ENCODE measurements around the gene SULF2. TPM values are rescaled to one million over a fixed set of nuclear protein-coding genes. Genes with fewer than 3 reads are reported as not detected.

The SULF2 gene
- total and polyA plus RNA-seq, 2 donors (not counting 1 experiment from before 2014, with no cell fraction given), result 1.2 to 1.7 TPM

- Mint-ChIP-seq H3K27me3 (no peaks in the 10 kb centered on the region), H3K4me1 (peaks cover 53% of the 10 kb centered on the region)
- H3K27me3 ChIP-seq (replicated peaks in 1 of 4; ENCODE audit: control extremely low read depth in 1 of 4, control insufficient read depth in 3 of 4, insufficient read depth in 4 of 4, low read length in 3 of 4), result no peaks in the 10 kb centered on the region
Measured at GRCh38 chr20:47727909-47728361, 57.3 kb downstream of the SULF2 start.

More at GRCh38 chr20:47727909-47728361, 57.3 kb downstream of the SULF2 start:
- Mint-ChIP-seq H3K4me3 (peak overlapping the region; percentile 90), H3K9me3 (ENCODE audit: insufficient read depth) (no peaks in the 10 kb centered on the region), H3K27ac (peak overlapping the region; percentile 97)
- TF ChIP-seq EZH2 (IDR thresholded peaks at IDR 0.05; ENCODE audit: borderline replicate concordance, insufficient read depth, low read depth, low read length, poor library complexity, severe bottlenecking), result no peak
- TF ChIP-seq, protein P1, sequence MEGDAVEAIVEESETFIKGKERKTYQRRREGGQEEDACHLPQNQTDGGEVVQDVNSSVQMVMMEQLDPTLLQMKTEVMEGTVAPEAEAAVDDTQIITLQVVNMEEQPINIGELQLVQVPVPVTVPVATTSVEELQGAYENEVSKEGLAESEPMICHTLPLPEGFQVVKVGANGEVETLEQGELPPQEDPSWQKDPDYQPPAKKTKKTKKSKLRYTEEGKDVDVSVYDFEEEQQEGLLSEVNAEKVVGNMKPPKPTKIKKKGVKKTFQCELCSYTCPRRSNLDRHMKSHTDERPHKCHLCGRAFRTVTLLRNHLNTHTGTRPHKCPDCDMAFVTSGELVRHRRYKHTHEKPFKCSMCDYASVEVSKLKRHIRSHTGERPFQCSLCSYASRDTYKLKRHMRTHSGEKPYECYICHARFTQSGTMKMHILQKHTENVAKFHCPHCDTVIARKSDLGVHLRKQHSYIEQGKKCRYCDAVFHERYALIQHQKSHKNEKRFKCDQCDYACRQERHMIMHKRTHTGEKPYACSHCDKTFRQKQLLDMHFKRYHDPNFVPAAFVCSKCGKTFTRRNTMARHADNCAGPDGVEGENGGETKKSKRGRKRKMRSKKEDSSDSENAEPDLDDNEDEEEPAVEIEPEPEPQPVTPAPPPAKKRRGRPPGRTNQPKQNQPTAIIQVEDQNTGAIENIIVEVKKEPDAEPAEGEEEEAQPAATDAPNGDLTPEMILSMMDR (IDR thresholded peaks at IDR 0.05), result no peak
- Histone ChIP-seq H3K9me3 (ENCODE audit: control extremely low read depth in 1 of 3, control insufficient read depth in 2 of 3, insufficient read depth in 1 of 3, low read length in 2 of 3) (peaks cover 0 to 7% (median 0%) of the 10 kb centered on the region in 3 donors), H3K36me3 (replicated peaks in 1 of 2; ENCODE audit: control extremely low read depth in 1 of 2, control insufficient read depth in 1 of 2, extremely low read depth in 1 of 2, insufficient read depth in 2 of 2, low read length in 1 of 2) (no peaks in the 10 kb centered on the region), H3K27ac (ENCODE audit: low read length in 2 of 2) (peak overlapping the region; percentile 88 to 91), H4K20me1 (ENCODE audit: control insufficient read depth, insufficient read depth, low read length, poor library complexity, severe bottlenecking) (no peaks in the 10 kb centered on the region), H3K79me2 (ENCODE audit: control insufficient read depth, insufficient read depth, low read length) (no peaks in the 10 kb centered on the region), H3K4me3 (ENCODE audit: control extremely low read depth in 1 of 5, extremely low read depth in 1 of 5, insufficient read depth in 1 of 5, low read depth in 2 of 5, low read length in 4 of 5) (peak overlapping the region; percentile 16 to 54 (median 46)), H3K9ac (ENCODE audit: low read length) (peak overlapping the region; percentile 50), H2AFZ (ENCODE audit: insufficient read depth, low read depth, low read length, poor library complexity, severe bottlenecking) (peak overlapping the region; percentile 19), H3K4me2 (replicated peaks; ENCODE audit: low read depth, low read length, poor library complexity, severe bottlenecking) (peak overlapping the region; percentile 77), H3K4me1 (ENCODE audit: control insufficient read depth in 2 of 2, insufficient read depth in 2 of 2, low read length in 2 of 2) (peaks cover 37 to 49% of the 10 kb centered on the region in 2 donors)
- DNase-seq (no peak), ATAC-seq (ENCODE audit: low read depth) (no peak)
- 22% methylated on average over 17 of the region's 17 CpGs for WGBS (ENCODE audit: insufficient coverage)
- ChIA-PET CTCF (interaction anchor here (1.1 to 6.5 kb wide), 5 partner anchors 48 to 893 kb away, joined by 3 to 124 read pairs (median 3); no protein-coding TSS in a partner anchor), POLR2A (interaction anchor here (1.0 to 1.2 kb wide), 2 partner anchors 9 to 633 kb away, joined by 3 read pairs; no protein-coding TSS in a partner anchor)
- intact Hi-C loops (cut with micrococcal nuclease), result loop anchor here (1.0 to 5.0 kb wide), 4 partner anchors 51 to 1194 kb away; partner anchors contain the start of gene ARFGEF2
